H9 (cell line): Measurements from ENCODE around the gene ADGRB3. TPM values are rescaled to one million over a fixed set of nuclear protein-coding genes. Genes with fewer than 3 reads are reported as not detected.

Source experiments
- DNase-seq: peaks from one replicate; pipeline ENCODE4 v3.0.0-alpha.2; 2017
- H2AFZ ChIP-seq: one replicate; pipeline ENCODE4 v1.6.1; 2013; ENCODE audit warnings: mild to moderate bottlenecking, low read length, control low read depth, moderate library complexity
- H2AK5ac ChIP-seq: 2 replicates; pipeline ENCODE4 v1.6.1; 2013; ENCODE audit warnings: low read length, control low read depth, mixed read lengths; ENCODE audit not compliant: insufficient read length
- H2BK120ac ChIP-seq: one replicate; pipeline ENCODE4 v1.6.1; 2013; ENCODE audit warnings: low read depth, mild to moderate bottlenecking, low read length, control low read depth, inconsistent platforms; ENCODE audit not compliant: poor library complexity, severe bottlenecking
- H2BK12ac ChIP-seq: 2 replicates; pipeline ENCODE4 v1.6.1; 2013; ENCODE audit warnings: low read length, control low read depth, mixed read lengths, low read depth; ENCODE audit not compliant: insufficient read length
- H2BK15ac ChIP-seq: 2 replicates; pipeline ENCODE4 v1.6.1; 2013; ENCODE audit warnings: low read depth, low read length, control low read depth
- H2BK20ac ChIP-seq: one replicate; pipeline ENCODE4 v1.6.1; 2013; ENCODE audit warnings: low read depth, mild to moderate bottlenecking, low read length, control low read depth, inconsistent platforms; ENCODE audit not compliant: poor library complexity, severe bottlenecking
- H2BK5ac ChIP-seq: 2 replicates; pipeline ENCODE4 v1.6.1; 2013; ENCODE audit warnings: low read length, control low read depth, mixed read lengths; ENCODE audit not compliant: insufficient read length
- H3K14ac ChIP-seq: 2 replicates; pipeline ENCODE4 v1.6.1; 2013; ENCODE audit warnings: low read length, control low read depth; ENCODE audit not compliant: insufficient read depth
- H3K18ac ChIP-seq: 2 replicates; pipeline ENCODE4 v1.6.1; 2013; ENCODE audit warnings: low read depth, mild to moderate bottlenecking, mixed read lengths, low read length, control low read depth; ENCODE audit not compliant: insufficient read length
- H3K23ac ChIP-seq: 2 replicates; pipeline ENCODE4 v1.6.1; 2013; ENCODE audit warnings: low read length, control low read depth, mixed read lengths, low read depth; ENCODE audit not compliant: insufficient read length
- H3K23me2 ChIP-seq: 2 replicates; pipeline ENCODE4 v1.6.1; 2013; ENCODE audit warnings: low read depth, mild to moderate bottlenecking, mixed read lengths, low read length, control low read depth; ENCODE audit not compliant: insufficient read length, poor library complexity, severe bottlenecking
- H3K27ac ChIP-seq: 2 replicates; pipeline ENCODE4 v1.5.1; 2013; ENCODE audit warnings: low read length, control low read depth, mixed read lengths, low read depth; ENCODE audit not compliant: insufficient read length
- H3K27me3 ChIP-seq: 2 replicates; pipeline ENCODE4 v1.6.1; 2013; ENCODE audit warnings: low read length, control low read depth, inconsistent platforms; ENCODE audit not compliant: insufficient read depth
- H3K4ac ChIP-seq: 2 replicates; pipeline ENCODE4 v1.6.1; 2013; ENCODE audit warnings: low read depth, mild to moderate bottlenecking, control low read depth, inconsistent platforms, low read length, moderate library complexity
- H3K4me1 ChIP-seq: 2 replicates; pipeline ENCODE4 v1.6.1; 2013; ENCODE audit warnings: low read length, control low read depth, inconsistent platforms; ENCODE audit not compliant: insufficient read depth
- H3K4me2 ChIP-seq: 2 replicates; pipeline ENCODE4 v1.6.1; 2013; ENCODE audit warnings: low read length, control low read depth, mixed read lengths; ENCODE audit not compliant: insufficient read length, insufficient read depth
- H3K56ac ChIP-seq: 2 replicates; pipeline ENCODE4 v1.6.1; 2013; ENCODE audit warnings: low read depth, mild to moderate bottlenecking, mixed read lengths, low read length, control low read depth; ENCODE audit not compliant: insufficient read length
- H3K79me1 ChIP-seq: 2 replicates; pipeline ENCODE4 v1.6.1; 2013; ENCODE audit warnings: low read depth, mild to moderate bottlenecking, moderate library complexity, low read length, control low read depth, inconsistent platforms; ENCODE audit not compliant: insufficient read depth, poor library complexity, severe bottlenecking
- H3K79me2 ChIP-seq: 2 replicates; pipeline ENCODE4 v1.6.1; 2013; ENCODE audit warnings: low read length, control low read depth, inconsistent platforms; ENCODE audit not compliant: insufficient read depth
- H3K9ac ChIP-seq: 2 replicates; pipeline ENCODE4 v1.6.1; 2013; ENCODE audit warnings: low read length, control low read depth, mixed read lengths; ENCODE audit not compliant: insufficient read length; ENCODE audit errors: extremely low read depth
- H3K9me3 ChIP-seq: one replicate; pipeline ENCODE4 v1.6.1; 2013; ENCODE audit warnings: low read depth, low read length, inconsistent platforms; ENCODE audit not compliant: control insufficient read depth
- H3T11ph ChIP-seq: one replicate; pipeline ENCODE4 v1.6.1; 2013; ENCODE audit warnings: mild to moderate bottlenecking, low read length, control low read depth, inconsistent platforms
- H4K20me1 ChIP-seq: one replicate; pipeline ENCODE4 v1.6.1; 2013; ENCODE audit not compliant: control insufficient read depth, insufficient read length, insufficient read depth
- H4K5ac ChIP-seq: 2 replicates; pipeline ENCODE4 v1.6.1; 2013; ENCODE audit warnings: low read depth, mild to moderate bottlenecking, mixed read lengths, low read length, control low read depth; ENCODE audit not compliant: insufficient read length
- H4K8ac ChIP-seq: replicated peaks from 2 replicates; pipeline ENCODE4 v1.6.1; 2013; ENCODE audit warnings: low read length, control low read depth, mixed read lengths, low read depth; ENCODE audit not compliant: insufficient read length
- H4K91ac ChIP-seq: 2 replicates; pipeline ENCODE4 v1.6.1; 2013; ENCODE audit warnings: low read depth, mild to moderate bottlenecking, moderate library complexity, mixed read lengths, low read length, control low read depth; ENCODE audit not compliant: insufficient read length
- H3K27ac Mint-ChIP-seq, 3 experiments: 2 replicates in 2 of 3; 3 replicates in 1 of 3; pipeline ENCODE4 v1.8.0; 2020 to 2021; ENCODE audit warnings: mixed read lengths in 3 of 3, mild to moderate bottlenecking in 1 of 3, moderate library complexity in 1 of 3
- H3K27me3 Mint-ChIP-seq: 2 replicates; pipeline ENCODE4 v1.8.0; 2021; ENCODE audit warnings: low read depth, mild to moderate bottlenecking, moderate library complexity, mixed read lengths
- H3K36me3 Mint-ChIP-seq, 3 experiments: 2 replicates in 2 of 3; 3 replicates in 1 of 3; pipeline ENCODE4 v1.8.0; 2020 to 2021; ENCODE audit warnings: low read depth in 3 of 3, mixed read lengths in 3 of 3; ENCODE audit not compliant: insufficient read depth in 1 of 3
- H3K4me1 Mint-ChIP-seq, 2 experiments: 2 replicates each; pipeline ENCODE4 v1.8.0; 2020; ENCODE audit warnings: mixed read lengths in 2 of 2
- H3K4me3 Mint-ChIP-seq, 2 experiments: 2 replicates in 1 of 2; 3 replicates in 1 of 2; pipeline ENCODE4 v1.8.0; 2020 to 2021; ENCODE audit warnings: mild to moderate bottlenecking in 2 of 2, mixed read lengths in 2 of 2, moderate library complexity in 1 of 2
- H3K9me3 Mint-ChIP-seq, 2 experiments: 2 replicates in 1 of 2; 3 replicates in 1 of 2; pipeline ENCODE4 v1.8.0; 2020; ENCODE audit warnings: mild to moderate bottlenecking in 2 of 2, mixed read lengths in 2 of 2, moderate library complexity in 1 of 2
- total RNA-seq: library from RNA; stranded (reverse); gene quantifications from 2 replicates; pipeline ENCODE4 v1.2.1, GENCODE V29; 2021
- TF ChIP-seq, protein P1 (sequence below): fragments of 200-600 bp; sonication (generic); conservative IDR thresholded peaks from 3 replicates; pipeline ENCODE4 v1.8.0; 2021; ENCODE audit warnings: antibody characterized with exemption, mild to moderate bottlenecking

Gene ADGRB3
- total RNA-seq, 1 experiment from 2014 or later: 0.37 TPM

DNA sequence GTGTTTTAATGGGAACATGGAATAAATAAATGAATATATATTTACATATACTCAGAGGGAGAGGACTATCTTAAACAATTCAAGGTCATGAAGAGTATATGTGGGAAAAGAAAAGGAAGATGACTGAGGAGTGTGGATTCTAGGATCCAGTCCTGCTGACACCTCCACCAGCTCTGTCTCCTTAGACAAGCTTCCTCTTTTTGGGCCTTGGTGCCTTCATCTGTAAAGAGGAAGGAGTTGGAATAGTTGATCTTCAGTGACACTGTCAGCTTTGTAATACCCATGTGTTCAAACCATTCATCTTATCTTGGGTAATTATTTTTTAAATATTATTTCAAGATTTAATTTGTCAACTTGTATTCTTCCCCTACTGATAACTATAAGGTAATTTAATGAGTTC lies 338.0 kb downstream of the ADGRB3 start:
- no peaks in the 10 kb centered on the region for H3K27me3 ChIP-seq
- H3K4me2 ChIP-seq: no peak overlapping the region
- Mint-ChIP-seq H3K27ac (no peak overlapping the region), H3K36me3 (no peaks in the 10 kb centered on the region), H3K9me3 (no peaks in the 10 kb centered on the region), H3K27me3 (no peaks in the 10 kb centered on the region), H3K4me1 (peaks cover 3 to 6% of the 10 kb centered on the region in 2 experiments; a peak in 3 of 4 replicates), H3K4me3 (no peak overlapping the region)
- no peaks in the 10 kb centered on the region for H3K79me1 ChIP-seq
- H4K8ac ChIP-seq: no peak overlapping the region
- H2AFZ ChIP-seq: no peak overlapping the region
- H3K23me2 ChIP-seq: no peaks in the 10 kb centered on the region
- no peak overlapping the region for H3K14ac ChIP-seq
- H3K4ac ChIP-seq: no peak overlapping the region
- DNase-seq: no peak
- H2BK20ac ChIP-seq: no peak overlapping the region
- no peak overlapping the region for H3K23ac ChIP-seq
- TF ChIP-seq, protein P1, sequence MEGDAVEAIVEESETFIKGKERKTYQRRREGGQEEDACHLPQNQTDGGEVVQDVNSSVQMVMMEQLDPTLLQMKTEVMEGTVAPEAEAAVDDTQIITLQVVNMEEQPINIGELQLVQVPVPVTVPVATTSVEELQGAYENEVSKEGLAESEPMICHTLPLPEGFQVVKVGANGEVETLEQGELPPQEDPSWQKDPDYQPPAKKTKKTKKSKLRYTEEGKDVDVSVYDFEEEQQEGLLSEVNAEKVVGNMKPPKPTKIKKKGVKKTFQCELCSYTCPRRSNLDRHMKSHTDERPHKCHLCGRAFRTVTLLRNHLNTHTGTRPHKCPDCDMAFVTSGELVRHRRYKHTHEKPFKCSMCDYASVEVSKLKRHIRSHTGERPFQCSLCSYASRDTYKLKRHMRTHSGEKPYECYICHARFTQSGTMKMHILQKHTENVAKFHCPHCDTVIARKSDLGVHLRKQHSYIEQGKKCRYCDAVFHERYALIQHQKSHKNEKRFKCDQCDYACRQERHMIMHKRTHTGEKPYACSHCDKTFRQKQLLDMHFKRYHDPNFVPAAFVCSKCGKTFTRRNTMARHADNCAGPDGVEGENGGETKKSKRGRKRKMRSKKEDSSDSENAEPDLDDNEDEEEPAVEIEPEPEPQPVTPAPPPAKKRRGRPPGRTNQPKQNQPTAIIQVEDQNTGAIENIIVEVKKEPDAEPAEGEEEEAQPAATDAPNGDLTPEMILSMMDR: no peak
- H4K5ac ChIP-seq: no peak overlapping the region
- H2BK15ac ChIP-seq: no peak overlapping the region
- H4K91ac ChIP-seq: no peak overlapping the region
- no peaks in the 10 kb centered on the region for H3K4me1 ChIP-seq
- H3K27ac ChIP-seq: no peak overlapping the region
- no peak overlapping the region for H3K56ac ChIP-seq
- no peaks in the 10 kb centered on the region for H3K79me2 ChIP-seq
- no peak overlapping the region for H2BK5ac ChIP-seq
- H4K20me1 ChIP-seq: no peaks in the 10 kb centered on the region
- no peak overlapping the region for H3T11ph ChIP-seq
- H3K9me3 ChIP-seq: no peaks in the 10 kb centered on the region
- H2BK120ac ChIP-seq: no peak overlapping the region
- no peak overlapping the region for H3K18ac ChIP-seq
- no peak overlapping the region for H2BK12ac ChIP-seq
- no peak overlapping the region for H3K9ac ChIP-seq
- H2AK5ac ChIP-seq: no peak overlapping the region
